Neural cell (in vitro differentiated cells): ENCODE results near the gene TOPBP1.

Experiments
- CTCF ChIP-seq: fragments of 450-650 bp; IDR thresholded peaks from 2 replicates; pipeline ENCODE4 v1.5.1; 2014; ENCODE audit warnings: antibody characterized with exemption, mild to moderate bottlenecking, moderate library complexity; ENCODE audit not compliant: poor library complexity, severe bottlenecking
- EZH2 ChIP-seq: fragments of 200-600, 300-800 bp; shearing (Covaris generic), sonication (generic); IDR thresholded peaks from 2 replicates; pipeline ENCODE4 v1.6.1; 2014; ENCODE audit warnings: antibody characterized with exemption, low read length, borderline replicate concordance, mild to moderate bottlenecking; ENCODE audit not compliant: insufficient read depth, poor library complexity, severe bottlenecking
- POLR2AphosphoS5 ChIP-seq: IDR thresholded peaks from 2 replicates; pipeline ENCODE4 v1.6.1; 2012
- RAD21 ChIP-seq: fragments of 450-650 bp; conservative IDR thresholded peaks from 2 replicates; pipeline ENCODE4 v1.6.1; 2014; ENCODE audit warnings: antibody characterized with exemption, mild to moderate bottlenecking, moderate library complexity
- TAF1 ChIP-seq: IDR thresholded peaks from 2 replicates; pipeline ENCODE4 v1.6.1; 2012; ENCODE audit warnings: low read depth

GRCh38 chr3:133676336-133677118, 14.8 kb upstream of the TOPBP1 start:
- TF ChIP-seq POLR2AphosphoS5 (no peak), CTCF (no peak), EZH2 (no peak), RAD21 (no peak), TAF1 (no peak)
